Activated naive CD4-positive, alpha-beta T cell treated with anti-CD3 and anti-CD28 coated beads for 36 hours (primary cell): ENCODE data around the gene ZFAND2B. TPM values are rescaled to one million over a fixed set of nuclear protein-coding genes. Genes with fewer than 3 reads are reported as not detected.
"Not testable (repeated sequence)": the region's sequence is repeated elsewhere in the genome, so short reads cannot be mapped to it uniquely, and the experiment has no call there.

Experiments used
- CTCF ChIA-PET: fragments of 350-600 bp; sonication (Branson Sonifier 250); formaldehyde crosslinking; loops from one replicate; lab custom pipeline; 2021; ENCODE audit warnings: antibody characterized with exemption; lab: Charles Lee
- DNase-seq: peaks from one replicate; pipeline ENCODE4 v3.0.0-alpha.2; 2020
- H3K27ac Mint-ChIP-seq: one replicate; pipeline ENCODE4 v1.8.0; 2021; ENCODE audit warnings: mild to moderate bottlenecking, mixed read lengths
- H3K27me3 Mint-ChIP-seq: one replicate; pipeline ENCODE4 v1.8.0; 2021; ENCODE audit warnings: low read depth, mixed read lengths
- H3K36me3 Mint-ChIP-seq: one replicate; pipeline ENCODE4 v1.8.0; 2021; ENCODE audit warnings: low read depth, mixed read lengths
- H3K4me1 Mint-ChIP-seq: one replicate; pipeline ENCODE4 v1.8.0; 2021; ENCODE audit warnings: low read depth, mixed read lengths
- H3K4me3 Mint-ChIP-seq: one replicate; pipeline ENCODE4 v1.8.0; 2021; ENCODE audit warnings: mild to moderate bottlenecking, moderate library complexity, mixed read lengths
- H3K9me3 Mint-ChIP-seq: one replicate; pipeline ENCODE4 v1.8.0; 2021; ENCODE audit warnings: mixed read lengths
- intact Hi-C: fragments of 100-400 bp; cut with micrococcal nuclease; formaldehyde crosslinking; loops from one replicate; pipeline ENCODE4 v1.15.1; 2023
- total RNA-seq, 2 experiments: library from RNA; stranded (reverse); gene quantifications; one replicate each; pipeline ENCODE4 v1.2.3, GENCODE V29; 2021

ZFAND2B gene
- total RNA-seq, 2 experiments from 2014 or later: 32.6 to 33.6 TPM

- CTCF ChIA-PET: interaction anchor here (0.8 to 3.4 kb wide), 10 partner anchors 20 to 90 kb away, joined by 3 to 25 read pairs (median 6); partner anchors contain the start of genes ANKZF1, ATG9A, CNPPD1 and DNAJB2
- H3K4me3 Mint-ChIP-seq: peak overlapping the region; percentile 39
These were observed 42.8 kb downstream of the ZFAND2B start for GRCh38 chr2:219249203-219249980.

GRCh38 chr2:219250049-219250781 is 43.6 kb downstream of the ZFAND2B start:
- intact Hi-C loops: loop anchor here (5.0 to 10.0 kb wide), 3 partner anchors 368 to 965 kb away; partner anchors contain the start of genes CTDSP1 and WNT10A
- DNase-seq: no peak
- H3K9me3 Mint-ChIP-seq: no peaks in the 10 kb centered on the region
- CTCF ChIA-PET: interaction anchor here (0.8 to 3.4 kb wide), 7 partner anchors 27 to 91 kb away, joined by 3 to 25 read pairs (median 6); partner anchors contain the start of genes CNPPD1 and DNAJB2
- peak overlapping the region; percentile 99 for H3K27ac Mint-ChIP-seq
- peak overlapping the region; percentile 39 for H3K4me3 Mint-ChIP-seq
- H3K27me3 Mint-ChIP-seq: no peaks in the 10 kb centered on the region
- H3K36me3 Mint-ChIP-seq: peaks cover 45% of the 10 kb centered on the region
- H3K4me1 Mint-ChIP-seq: peaks cover 71% of the 10 kb centered on the region

More at GRCh38 chr2:219249203-219249980, 42.8 kb downstream of the ZFAND2B start:
- intact Hi-C loops: loop anchor here (5.0 kb wide), 2 partner anchors 293 to 577 kb away; partner anchors contain the start of genes CHPF, RNF25, STK36 and TMEM198
- peak; percentile 66 for DNase-seq
- peak overlapping the region; percentile 99 for H3K27ac Mint-ChIP-seq
- no peaks in the 10 kb centered on the region for H3K9me3 Mint-ChIP-seq
- H3K4me1 Mint-ChIP-seq: peaks cover 72% of the 10 kb centered on the region
- H3K27me3 Mint-ChIP-seq: no peaks in the 10 kb centered on the region
- H3K36me3 Mint-ChIP-seq: peaks cover 45% of the 10 kb centered on the region

- CTCF ChIA-PET: interaction anchor here (0.7 to 6.1 kb wide), 7 partner anchors 14 to 76 kb away, joined by 3 to 76 read pairs (median 3); partner anchors contain the start of gene DNAJB2
- Mint-ChIP-seq H3K27ac (peak overlapping the region; percentile 95), H3K27me3 (no peaks in the 10 kb centered on the region), H3K9me3 (no peaks in the 10 kb centered on the region), H3K4me3 (peak overlapping the region; percentile 70), H3K36me3 (peaks cover 45% of the 10 kb centered on the region), H3K4me1 (peaks cover 72% of the 10 kb centered on the region)
- intact Hi-C loops: loop anchor here (2.0 to 10.0 kb wide), 4 partner anchors 355 to 967 kb away; partner anchors contain the start of genes CTDSP1 and WNT10A
- no peak for DNase-seq
These were observed 45.1 kb downstream of the ZFAND2B start for GRCh38 chr2:219251656-219252055.

GRCh38 chr2:219252084-219252483 is 45.5 kb downstream of the ZFAND2B start:
- no peaks in the 10 kb centered on the region for H3K9me3 Mint-ChIP-seq
- peak; percentile 58 for DNase-seq
- intact Hi-C loops: loop anchor here (2.0 to 10.0 kb wide), 4 partner anchors 355 to 967 kb away; partner anchors contain the start of genes CTDSP1 and WNT10A
- CTCF ChIA-PET: interaction anchor here (0.7 to 6.1 kb wide), 8 partner anchors 14 to 80 kb away, joined by 3 to 76 read pairs (median 3); partner anchors contain the start of gene DNAJB2
- peaks cover 68% of the 10 kb centered on the region for H3K4me1 Mint-ChIP-seq
- no peaks in the 10 kb centered on the region for H3K27me3 Mint-ChIP-seq
- H3K36me3 Mint-ChIP-seq: peaks cover 42% of the 10 kb centered on the region
- H3K4me3 Mint-ChIP-seq: peak overlapping the region; percentile 70
- H3K27ac Mint-ChIP-seq: peak overlapping the region; percentile 95

- Mint-ChIP-seq H3K27me3 (no peaks in the 10 kb centered on the region), H3K27ac (peak overlapping the region; percentile 95), H3K9me3 (no peaks in the 10 kb centered on the region), H3K4me3 (peak overlapping the region; percentile 70), H3K36me3 (peaks cover 40% of the 10 kb centered on the region), H3K4me1 (peaks cover 63% of the 10 kb centered on the region)
- DNase-seq: no peak
- intact Hi-C loops: loop anchor here (2.0 to 10.0 kb wide), 4 partner anchors 356 to 968 kb away; partner anchors contain the start of genes CTDSP1 and WNT10A
- CTCF ChIA-PET: interaction anchor here (1.2 to 6.1 kb wide), 6 partner anchors 15 to 80 kb away, joined by 3 to 76 read pairs (median 4); partner anchors contain the start of gene DNAJB2
These were observed 46.0 kb downstream of the ZFAND2B start for GRCh38 chr2:219252570-219252899.

- Mint-ChIP-seq H3K9me3 (no peaks in the 10 kb centered on the region), H3K4me1 (peaks cover 58% of the 10 kb centered on the region), H3K27ac (peak within 1 kb of the TSS; percentile 95), H3K27me3 (no peaks in the 10 kb centered on the region), H3K36me3 (peaks cover 38% of the 10 kb centered on the region), H3K4me3 (peak within 1 kb of the TSS; percentile 70)
- peak; percentile 78 for DNase-seq
- CTCF ChIA-PET: interaction anchor here (1.1 to 6.1 kb wide), 7 partner anchors 8 to 95 kb away, joined by 3 to 76 read pairs (median 5); partner anchors contain the start of genes DNAJB2, GLB1L and STK16
- intact Hi-C loops: loop anchor here (1.0 to 10.0 kb wide), 11 partner anchors 8 to 968 kb away; partner anchors contain the start of genes ANKZF1, ATG9A, CTDSP1 and GLB1L
These were observed 46.5 kb downstream of the ZFAND2B start, which contains the start of gene TUBA4B for GRCh38 chr2:219252900-219253752. TSS of gene TUBA4B (plus strand) at chr2:219253243. CDS start at chr2:219253408, 165 bp downstream.

GRCh38 chr2:219253753-219254589 is 47.4 kb downstream of the ZFAND2B start, which contains the start of gene TUBA4A:
TSS of gene TUBA4A (minus strand) at chr2:219253918. CDS start at chr2:219253858, 60 bp downstream.
- CTCF ChIA-PET: interaction anchor here (0.8 to 6.1 kb wide), 9 partner anchors 8 to 543 kb away, joined by 3 to 76 read pairs (median 4); partner anchors contain the start of genes DNAJB2, GLB1L, STK16 and TTLL4
- peaks cover 31% of the 10 kb centered on the region for H3K36me3 Mint-ChIP-seq
- peaks cover 49% of the 10 kb centered on the region for H3K4me1 Mint-ChIP-seq
- peak within 1 kb of the TSS; percentile 70 for H3K4me3 Mint-ChIP-seq
- peak; percentile 89 for DNase-seq
- H3K27me3 Mint-ChIP-seq: no peaks in the 10 kb centered on the region
- intact Hi-C loops: loop anchor here (1.0 to 10.0 kb wide), 14 partner anchors 9 to 969 kb away; partner anchors contain the start of genes ANKZF1, ATG9A, CTDSP1 and DNAJB2
- no peaks in the 10 kb centered on the region for H3K9me3 Mint-ChIP-seq
- peak within 1 kb of the TSS; percentile 95 for H3K27ac Mint-ChIP-seq

- Mint-ChIP-seq H3K27me3 (no peaks in the 10 kb centered on the region), H3K4me1 (peaks cover 42% of the 10 kb centered on the region), H3K4me3 (peak overlapping the region; percentile 70), H3K27ac (peak overlapping the region; percentile 84), H3K9me3 (no peaks in the 10 kb centered on the region), H3K36me3 (peaks cover 26% of the 10 kb centered on the region)
- DNase-seq: peak; percentile 67
- intact Hi-C loops: loop anchor here (1.0 to 10.0 kb wide), 6 partner anchors 25 to 970 kb away; partner anchors contain the start of genes CTDSP1, DNAJB2, NHEJ1 and WNT10A
- CTCF ChIA-PET: interaction anchor here (0.7 to 6.1 kb wide), 12 partner anchors 9 to 544 kb away, joined by 3 to 76 read pairs (median 4); partner anchors contain the start of genes DNAJB2, GLB1L, STK16 and TTLL4
These were observed 48.1 kb downstream of the ZFAND2B start for GRCh38 chr2:219254590-219255201.

GRCh38 chr2:219258942-219259341 is 52.4 kb downstream of the ZFAND2B start:
- not testable (repeated sequence) for H3K27ac Mint-ChIP-seq, H3K9me3 Mint-ChIP-seq, H3K27me3 Mint-ChIP-seq, H3K4me3 Mint-ChIP-seq, DNase-seq, H3K36me3 Mint-ChIP-seq
- peaks cover 11% of the 10 kb centered on the region for H3K4me1 Mint-ChIP-seq
- intact Hi-C loops: loop anchor here (10.0 kb wide), 2 partner anchors 864 to 974 kb away; partner anchors contain the start of gene CTDSP1
- CTCF ChIA-PET: interaction anchor here (2.0 to 2.2 kb wide), 3 partner anchors 15 to 36 kb away, joined by 5 to 14 read pairs (median 12); partner anchors contain the start of gene DNAJB2
